Panc1 (cell line): Measurements from ENCODE around the gene PSMG1.

Source experiments
- CTCF ChIP-seq: fragments of 450-650 bp; IDR thresholded peaks from 2 replicates; pipeline ENCODE4 v1.5.1; 2017; ENCODE audit warnings: mild to moderate bottlenecking
- SIN3A ChIP-seq: IDR thresholded peaks from 2 replicates; pipeline ENCODE4 v1.6.1; 2012; ENCODE audit warnings: low read depth, mild to moderate bottlenecking, low read length, moderate library complexity, borderline replicate concordance; ENCODE audit not compliant: insufficient read depth
- TCF7L2 ChIP-seq: IDR thresholded peaks from 2 replicates; pipeline ENCODE4 v1.6.1; 2011; ENCODE audit warnings: mild to moderate bottlenecking, low read depth, low read length, inconsistent platforms

- no peak for TF ChIP-seq TCF7L2
- TF ChIP-seq SIN3A: no peak
- TF ChIP-seq CTCF: no peak
Observed at GRCh38 chr21:39209334-39209688, 26.1 kb upstream of the PSMG1 start.
